PC-3 (cell line): ENCODE results near the gene GPC6. TPM values are rescaled to one million over a fixed set of nuclear protein-coding genes. Genes with fewer than 3 reads are reported as not detected.

Experiments
- ATAC-seq: fragments of 200-7000 bp; cut with Tn5 transposase; 2 replicates; pipeline ENCODE4 v1.9.1; 2020; ENCODE audit warnings: mild to moderate bottlenecking, moderate library complexity
- BruUV-seq: library from RNA; stranded (reverse); fragments of 400-500 nt; replicated peaks from 2 replicates; lab custom pipeline; 2021; lab: Mats Ljungman, UMichigan
- CTCF ChIA-PET: fragments of 300-600 bp; sonication (Branson Sonifier 250); formaldehyde crosslinking; loops from one replicate; lab custom pipeline; 2022; ENCODE audit warnings: antibody characterized with exemption; lab: Charles Lee
- POLR2A ChIA-PET: fragments of 300-600 bp; sonication (Branson Sonifier 250); formaldehyde crosslinking; loops from one replicate; lab custom pipeline; 2022; ENCODE audit warnings: antibody characterized with exemption; ENCODE audit not compliant: unreplicated experiment; lab: Charles Lee
- DNase-seq: peaks from one replicate; pipeline ENCODE4 v3.0.0-alpha.2; 2015
- H2AFZ ChIP-seq: fragments of 300-600 bp; sonication (generic); 2 replicates; pipeline ENCODE4 v1.6.0; 2016; ENCODE audit warnings: antibody characterized with exemption, low read length
- H3F3A ChIP-seq: fragments of 300-600 bp; sonication (generic); one replicate; pipeline ENCODE4 v1.6.0; 2017; ENCODE audit warnings: antibody characterized with exemption, low read length, control low read depth, mild to moderate bottlenecking; ENCODE audit not compliant: unreplicated experiment
- H3K27ac ChIP-seq: fragments of 300-600 bp; sonication (generic); 2 replicates; pipeline ENCODE4 v1.5.1; 2016; ENCODE audit warnings: mild to moderate bottlenecking, low read length
- H3K27me3 ChIP-seq: fragments of 300-600 bp; sonication (generic); 2 replicates; pipeline ENCODE4 v1.6.1; 2016; ENCODE audit warnings: low read length, mixed read lengths
- H3K36me3 ChIP-seq: fragments of 300-600 bp; sonication (generic); 2 replicates; pipeline ENCODE4 v1.6.1; 2016; ENCODE audit warnings: low read depth, mixed run types, low read length, mixed read lengths
- H3K4me1 ChIP-seq: fragments of 300-600 bp; sonication (generic); 2 replicates; pipeline ENCODE4 v1.5.1; 2016; ENCODE audit warnings: low read length; ENCODE audit not compliant: insufficient read depth
- H3K4me2 ChIP-seq: fragments of 300-600 bp; sonication (generic); 2 replicates; pipeline ENCODE4 v1.6.0; 2016; ENCODE audit warnings: low read length
- H3K4me3 ChIP-seq: fragments of 300-600 bp; sonication (generic); 2 replicates; pipeline ENCODE4 v1.5.1; 2016; ENCODE audit warnings: mild to moderate bottlenecking, low read length, mixed read lengths
- H3K79me2 ChIP-seq: fragments of 300-600 bp; sonication (generic); 2 replicates; pipeline ENCODE4 v1.6.1; 2017; ENCODE audit warnings: low read length, mixed read lengths
- H3K9ac ChIP-seq: fragments of 300-600 bp; sonication (generic); 2 replicates; pipeline ENCODE4 v1.6.0; 2016; ENCODE audit warnings: mild to moderate bottlenecking, low read length
- H3K9me2 ChIP-seq: fragments of 300-600 bp; sonication (generic); replicated peaks from 2 replicates; pipeline ENCODE4 v1.6.1; 2016; ENCODE audit warnings: mixed run types, low read length, mixed read lengths
- H3K9me3 ChIP-seq: fragments of 300-600 bp; sonication (generic); 2 replicates; pipeline ENCODE4 v1.6.1; 2016; ENCODE audit warnings: low read length, mixed read lengths
- H4K20me1 ChIP-seq: fragments of 300-600 bp; sonication (generic); 2 replicates; pipeline ENCODE4 v1.6.1; 2016; ENCODE audit warnings: low read length, mixed read lengths
- CTCF ChIP-seq: fragments of 300-600 bp; sonication (generic); conservative IDR thresholded peaks from 2 replicates; pipeline ENCODE4 v1.5.1; 2017; ENCODE audit warnings: antibody characterized with exemption, low read depth, mild to moderate bottlenecking, low read length
- EZH2 ChIP-seq: fragments of 300-600 bp; sonication (generic); IDR thresholded peaks from one replicate; pipeline ENCODE4 v1.6.1; 2017; ENCODE audit warnings: antibody characterized with exemption, mild to moderate bottlenecking, low read length; ENCODE audit not compliant: unreplicated experiment
- EZH2phosphoT487 ChIP-seq: fragments of 300-600 bp; sonication (generic); IDR thresholded peaks from 2 replicates; pipeline ENCODE4 v1.6.1; 2018; ENCODE audit warnings: mild to moderate bottlenecking, antibody characterized with exemption, low read length, borderline replicate concordance
- intact Hi-C: fragments of 100-400 bp; cut with micrococcal nuclease; formaldehyde crosslinking; loops from 2 replicates; pipeline ENCODE4 v1.9.0; 2023
- total RNA-seq: library from RNA; depleted of rRNA; stranded (reverse); fragments of >200 nt; gene quantifications from 2 replicates; pipeline ENCODE4 v1.2.3, GENCODE V29; 2014

The GPC6 gene
- total RNA-seq, 1 experiment from 2014 or later = 3.5 TPM

GRCh38 chr13:93834051-93834450, 607.4 kb downstream of the GPC6 start:
- Histone ChIP-seq H3K4me3 (no peak overlapping the region), H3K4me1 (no peaks in the 10 kb centered on the region), H3K79me2 (no peaks in the 10 kb centered on the region), H4K20me1 (no peaks in the 10 kb centered on the region), H3K27me3 (no peaks in the 10 kb centered on the region), H3K4me2 (no peak overlapping the region), H3K9ac (no peak overlapping the region), H3K9me2 (no peaks in the 10 kb centered on the region), H3K27ac (no peak overlapping the region), H2AFZ (no peak overlapping the region), H3K36me3 (no peaks in the 10 kb centered on the region), H3K9me3 (no peaks in the 10 kb centered on the region), H3F3A (no peaks in the 10 kb centered on the region)
- BruUV-seq = no TSS peak
- CTCF ChIA-PET = no interaction called here
- ATAC-seq (no peak), DNase-seq (no peak)
- intact Hi-C loops = no loop called here
- TF ChIP-seq EZH2phosphoT487 = no peak
- TF ChIP-seq CTCF = no peak
- no peak for TF ChIP-seq EZH2
- POLR2A ChIA-PET = no interaction called here

GRCh38 chr13:93843082-93843481, 616.5 kb downstream of the GPC6 start:
- CTCF ChIA-PET = no interaction called here
- ATAC-seq = no peak

More at GRCh38 chr13:93843082-93843481, 616.5 kb downstream of the GPC6 start:
- no peaks in the 10 kb centered on the region for H3K27me3 ChIP-seq
- H2AFZ ChIP-seq = no peak overlapping the region
- intact Hi-C loops = no loop called here
- H3K4me2 ChIP-seq = no peak overlapping the region
- no peak for TF ChIP-seq CTCF
- TF ChIP-seq EZH2 = no peak
- no peak for TF ChIP-seq EZH2phosphoT487
- H3K36me3 ChIP-seq = no peaks in the 10 kb centered on the region
- no peaks in the 10 kb centered on the region for H3F3A ChIP-seq
- H3K9me3 ChIP-seq = no peaks in the 10 kb centered on the region
- H3K9me2 ChIP-seq = no peaks in the 10 kb centered on the region
- H4K20me1 ChIP-seq = no peaks in the 10 kb centered on the region
- peaks cover 10% of the 10 kb centered on the region for H3K4me1 ChIP-seq
- H3K27ac ChIP-seq = no peak overlapping the region
- H3K79me2 ChIP-seq = no peaks in the 10 kb centered on the region
- no peak for DNase-seq
- BruUV-seq = no TSS peak
- no peak overlapping the region for H3K9ac ChIP-seq
- POLR2A ChIA-PET = interaction anchor here (0.7 kb wide), 1 partner anchor 120 kb away, joined by 4 read pairs; no protein-coding TSS in a partner anchor
- H3K4me3 ChIP-seq = no peak overlapping the region
